Measurements from ENCODE around the gene SMC6.

DNA sequence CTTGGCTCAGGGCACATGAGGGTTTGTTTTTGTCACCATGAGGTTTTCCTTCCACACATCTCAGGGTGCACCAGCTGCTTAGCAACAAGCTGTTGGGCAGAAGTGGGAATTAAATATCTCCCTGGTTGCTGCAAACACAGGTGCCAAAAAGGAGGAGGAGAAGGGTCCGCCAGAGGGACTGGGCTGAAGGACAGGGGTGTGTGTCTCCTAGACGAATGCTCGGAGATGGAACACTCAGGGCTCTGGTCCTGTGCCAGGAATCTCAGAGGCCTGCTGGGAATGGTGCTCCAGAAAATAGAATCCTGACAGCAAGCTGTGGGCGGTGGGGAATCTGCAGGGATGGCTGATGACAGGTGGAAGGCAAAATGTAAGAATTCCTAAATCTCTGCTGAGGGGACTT is 118.6 kb downstream of the SMC6 start:
- TF ChIP-seq, protein P1, sequence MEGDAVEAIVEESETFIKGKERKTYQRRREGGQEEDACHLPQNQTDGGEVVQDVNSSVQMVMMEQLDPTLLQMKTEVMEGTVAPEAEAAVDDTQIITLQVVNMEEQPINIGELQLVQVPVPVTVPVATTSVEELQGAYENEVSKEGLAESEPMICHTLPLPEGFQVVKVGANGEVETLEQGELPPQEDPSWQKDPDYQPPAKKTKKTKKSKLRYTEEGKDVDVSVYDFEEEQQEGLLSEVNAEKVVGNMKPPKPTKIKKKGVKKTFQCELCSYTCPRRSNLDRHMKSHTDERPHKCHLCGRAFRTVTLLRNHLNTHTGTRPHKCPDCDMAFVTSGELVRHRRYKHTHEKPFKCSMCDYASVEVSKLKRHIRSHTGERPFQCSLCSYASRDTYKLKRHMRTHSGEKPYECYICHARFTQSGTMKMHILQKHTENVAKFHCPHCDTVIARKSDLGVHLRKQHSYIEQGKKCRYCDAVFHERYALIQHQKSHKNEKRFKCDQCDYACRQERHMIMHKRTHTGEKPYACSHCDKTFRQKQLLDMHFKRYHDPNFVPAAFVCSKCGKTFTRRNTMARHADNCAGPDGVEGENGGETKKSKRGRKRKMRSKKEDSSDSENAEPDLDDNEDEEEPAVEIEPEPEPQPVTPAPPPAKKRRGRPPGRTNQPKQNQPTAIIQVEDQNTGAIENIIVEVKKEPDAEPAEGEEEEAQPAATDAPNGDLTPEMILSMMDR (IDR thresholded peaks at IDR 0.05), result no peak
- TF ChIP-seq GABPB1 (CRISPR knock-in tag; IDR thresholded peaks at IDR 0.05), result no peak
- TF ChIP-seq ZNF263 (CRISPR knock-in tag; IDR thresholded peaks at IDR 0.05; ENCODE audit: low read depth), result no peak
- TF ChIP-seq ZNF138 (CRISPR knock-in tag; conservative IDR thresholded peaks at IDR 0.05), result no peak
- TF ChIP-seq ATF1 (CRISPR knock-in tag; IDR thresholded peaks at IDR 0.05), result no peak
- no peak for TF ChIP-seq MYBL2 (CRISPR knock-in tag; IDR thresholded peaks at IDR 0.05)
- TF ChIP-seq, protein P2, sequence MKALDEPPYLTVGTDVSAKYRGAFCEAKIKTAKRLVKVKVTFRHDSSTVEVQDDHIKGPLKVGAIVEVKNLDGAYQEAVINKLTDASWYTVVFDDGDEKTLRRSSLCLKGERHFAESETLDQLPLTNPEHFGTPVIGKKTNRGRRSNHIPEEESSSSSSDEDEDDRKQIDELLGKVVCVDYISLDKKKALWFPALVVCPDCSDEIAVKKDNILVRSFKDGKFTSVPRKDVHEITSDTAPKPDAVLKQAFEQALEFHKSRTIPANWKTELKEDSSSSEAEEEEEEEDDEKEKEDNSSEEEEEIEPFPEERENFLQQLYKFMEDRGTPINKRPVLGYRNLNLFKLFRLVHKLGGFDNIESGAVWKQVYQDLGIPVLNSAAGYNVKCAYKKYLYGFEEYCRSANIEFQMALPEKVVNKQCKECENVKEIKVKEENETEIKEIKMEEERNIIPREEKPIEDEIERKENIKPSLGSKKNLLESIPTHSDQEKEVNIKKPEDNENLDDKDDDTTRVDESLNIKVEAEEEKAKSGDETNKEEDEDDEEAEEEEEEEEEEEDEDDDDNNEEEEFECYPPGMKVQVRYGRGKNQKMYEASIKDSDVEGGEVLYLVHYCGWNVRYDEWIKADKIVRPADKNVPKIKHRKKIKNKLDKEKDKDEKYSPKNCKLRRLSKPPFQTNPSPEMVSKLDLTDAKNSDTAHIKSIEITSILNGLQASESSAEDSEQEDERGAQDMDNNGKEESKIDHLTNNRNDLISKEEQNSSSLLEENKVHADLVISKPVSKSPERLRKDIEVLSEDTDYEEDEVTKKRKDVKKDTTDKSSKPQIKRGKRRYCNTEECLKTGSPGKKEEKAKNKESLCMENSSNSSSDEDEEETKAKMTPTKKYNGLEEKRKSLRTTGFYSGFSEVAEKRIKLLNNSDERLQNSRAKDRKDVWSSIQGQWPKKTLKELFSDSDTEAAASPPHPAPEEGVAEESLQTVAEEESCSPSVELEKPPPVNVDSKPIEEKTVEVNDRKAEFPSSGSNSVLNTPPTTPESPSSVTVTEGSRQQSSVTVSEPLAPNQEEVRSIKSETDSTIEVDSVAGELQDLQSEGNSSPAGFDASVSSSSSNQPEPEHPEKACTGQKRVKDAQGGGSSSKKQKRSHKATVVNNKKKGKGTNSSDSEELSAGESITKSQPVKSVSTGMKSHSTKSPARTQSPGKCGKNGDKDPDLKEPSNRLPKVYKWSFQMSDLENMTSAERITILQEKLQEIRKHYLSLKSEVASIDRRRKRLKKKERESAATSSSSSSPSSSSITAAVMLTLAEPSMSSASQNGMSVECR (CRISPR knock-in tag; IDR thresholded peaks at IDR 0.05; ENCODE audit: borderline replicate concordance), result no peak
- TF ChIP-seq TEAD4 (CRISPR knock-in tag; IDR thresholded peaks at IDR 0.05), result no peak
- TF ChIP-seq KAT7 (CRISPR knock-in tag; IDR thresholded peaks at IDR 0.05; ENCODE audit: borderline replicate concordance), result no peak
- TF ChIP-seq CREB1 (CRISPR knock-in tag; IDR thresholded peaks at IDR 0.05), result no peak
- TF ChIP-seq, protein P3, sequence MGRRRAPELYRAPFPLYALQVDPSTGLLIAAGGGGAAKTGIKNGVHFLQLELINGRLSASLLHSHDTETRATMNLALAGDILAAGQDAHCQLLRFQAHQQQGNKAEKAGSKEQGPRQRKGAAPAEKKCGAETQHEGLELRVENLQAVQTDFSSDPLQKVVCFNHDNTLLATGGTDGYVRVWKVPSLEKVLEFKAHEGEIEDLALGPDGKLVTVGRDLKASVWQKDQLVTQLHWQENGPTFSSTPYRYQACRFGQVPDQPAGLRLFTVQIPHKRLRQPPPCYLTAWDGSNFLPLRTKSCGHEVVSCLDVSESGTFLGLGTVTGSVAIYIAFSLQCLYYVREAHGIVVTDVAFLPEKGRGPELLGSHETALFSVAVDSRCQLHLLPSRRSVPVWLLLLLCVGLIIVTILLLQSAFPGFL (CRISPR knock-in tag; IDR thresholded peaks at IDR 0.05; ENCODE audit: borderline replicate concordance), result no peak
- no peak for TF ChIP-seq ZNF416 (CRISPR knock-in tag; IDR thresholded peaks at IDR 0.05)
